ENCODE results near the gene DTWD2.

DTWD2 gene

DNA sequence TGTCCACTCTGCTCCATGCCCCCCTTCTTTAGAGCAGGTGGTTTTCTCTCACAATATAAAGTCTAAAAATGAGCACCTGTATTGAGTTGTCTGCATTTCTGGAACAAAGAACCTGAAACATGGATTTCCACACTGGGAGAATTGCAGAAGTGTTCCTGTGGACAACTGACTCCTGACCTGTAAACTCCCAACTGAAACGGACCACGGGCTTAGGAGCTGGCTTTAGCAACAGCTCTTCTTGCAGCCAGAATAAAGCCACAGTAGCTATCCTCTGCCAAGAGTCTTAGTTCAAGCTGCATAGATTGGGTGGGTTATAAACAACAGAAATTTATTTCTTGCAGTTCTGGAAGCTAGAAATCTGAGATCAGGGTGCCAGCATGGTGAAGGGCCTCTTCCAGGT lies 194.7 kb downstream of the DTWD2 start:
- H3K9ac ChIP-seq = no peak overlapping the region
- no peak overlapping the region for H3K4me3 ChIP-seq (IDR thresholded peaks at IDR 0.05; ENCODE audit: insufficient read depth, low read depth, low read length)
- no peaks in the 10 kb centered on the region for H4K20me1 ChIP-seq (ENCODE audit: insufficient read depth)
- no peak overlapping the region for H3K4me2 ChIP-seq
- TF ChIP-seq, protein P1, sequence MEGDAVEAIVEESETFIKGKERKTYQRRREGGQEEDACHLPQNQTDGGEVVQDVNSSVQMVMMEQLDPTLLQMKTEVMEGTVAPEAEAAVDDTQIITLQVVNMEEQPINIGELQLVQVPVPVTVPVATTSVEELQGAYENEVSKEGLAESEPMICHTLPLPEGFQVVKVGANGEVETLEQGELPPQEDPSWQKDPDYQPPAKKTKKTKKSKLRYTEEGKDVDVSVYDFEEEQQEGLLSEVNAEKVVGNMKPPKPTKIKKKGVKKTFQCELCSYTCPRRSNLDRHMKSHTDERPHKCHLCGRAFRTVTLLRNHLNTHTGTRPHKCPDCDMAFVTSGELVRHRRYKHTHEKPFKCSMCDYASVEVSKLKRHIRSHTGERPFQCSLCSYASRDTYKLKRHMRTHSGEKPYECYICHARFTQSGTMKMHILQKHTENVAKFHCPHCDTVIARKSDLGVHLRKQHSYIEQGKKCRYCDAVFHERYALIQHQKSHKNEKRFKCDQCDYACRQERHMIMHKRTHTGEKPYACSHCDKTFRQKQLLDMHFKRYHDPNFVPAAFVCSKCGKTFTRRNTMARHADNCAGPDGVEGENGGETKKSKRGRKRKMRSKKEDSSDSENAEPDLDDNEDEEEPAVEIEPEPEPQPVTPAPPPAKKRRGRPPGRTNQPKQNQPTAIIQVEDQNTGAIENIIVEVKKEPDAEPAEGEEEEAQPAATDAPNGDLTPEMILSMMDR (conservative IDR thresholded peaks at IDR 0.05; ENCODE audit: low read depth, low read length) = no peak
- no peaks in the 10 kb centered on the region for H3K27me3 ChIP-seq (ENCODE audit: insufficient read depth, low read depth)
- H3K36me3 ChIP-seq (ENCODE audit: insufficient read depth) = no peaks in the 10 kb centered on the region
- H3K79me2 ChIP-seq (ENCODE audit: insufficient read depth, low read depth) = no peaks in the 10 kb centered on the region
- no peak overlapping the region for H2AFZ ChIP-seq (ENCODE audit: low read depth)
- peaks cover 5% of the 10 kb centered on the region for H3K4me1 ChIP-seq (ENCODE audit: low read depth, poor library complexity, severe bottlenecking)
- no peak overlapping the region for H3K27ac ChIP-seq

- Histone ChIP-seq H2AFZ (ENCODE audit: low read depth) (no peak overlapping the region), H3K4me2 (no peak overlapping the region)
These were observed 195.3 kb downstream of the DTWD2 start for GRCh38 chr5:118793091-118793490.

GRCh38 chr5:118791926-118792734 lies 196.2 kb downstream of the DTWD2 start:
- peak overlapping the region; percentile 16; the same call in 1 of the 2 replicates for H3K27ac ChIP-seq
- H3K4me1 ChIP-seq (ENCODE audit: low read depth, poor library complexity, severe bottlenecking) = peaks cover 5% of the 10 kb centered on the region
- peak overlapping the region; percentile 66 for H3K4me2 ChIP-seq
- peak overlapping the region; percentile 76 for H2AFZ ChIP-seq (ENCODE audit: low read depth)
- no peaks in the 10 kb centered on the region for H3K27me3 ChIP-seq (ENCODE audit: insufficient read depth, low read depth)
- no peaks in the 10 kb centered on the region for H4K20me1 ChIP-seq (ENCODE audit: insufficient read depth)
- H3K36me3 ChIP-seq (ENCODE audit: insufficient read depth) = no peaks in the 10 kb centered on the region
- H3K79me2 ChIP-seq (ENCODE audit: insufficient read depth, low read depth) = no peaks in the 10 kb centered on the region
- H3K9ac ChIP-seq = peak overlapping the region; percentile 36; the same call in 1 of the 2 replicates
- TF ChIP-seq, protein P1 (conservative IDR thresholded peaks at IDR 0.05; ENCODE audit: low read depth, low read length) = peak; percentile 87
- H3K4me3 ChIP-seq (IDR thresholded peaks at IDR 0.05; ENCODE audit: insufficient read depth, low read depth, low read length) = no peak overlapping the region

More at GRCh38 chr5:118793091-118793490, 195.3 kb downstream of the DTWD2 start:
- H3K4me3 ChIP-seq (IDR thresholded peaks at IDR 0.05; ENCODE audit: insufficient read depth, low read depth, low read length) = no peak overlapping the region
- H3K4me1 ChIP-seq (ENCODE audit: low read depth, poor library complexity, severe bottlenecking) = peaks cover 5% of the 10 kb centered on the region
- TF ChIP-seq, protein P1 (conservative IDR thresholded peaks at IDR 0.05; ENCODE audit: low read depth, low read length) = no peak
- H3K27me3 ChIP-seq (ENCODE audit: insufficient read depth, low read depth) = no peaks in the 10 kb centered on the region
- no peak overlapping the region for H3K27ac ChIP-seq
- H3K9ac ChIP-seq = no peak overlapping the region
- H3K36me3 ChIP-seq (ENCODE audit: insufficient read depth) = no peaks in the 10 kb centered on the region
- no peaks in the 10 kb centered on the region for H3K79me2 ChIP-seq (ENCODE audit: insufficient read depth, low read depth)
- H4K20me1 ChIP-seq (ENCODE audit: insufficient read depth) = no peaks in the 10 kb centered on the region

- no peak overlapping the region for H3K4me2 ChIP-seq
- no peak overlapping the region for H3K27ac ChIP-seq
- no peak overlapping the region for H3K9ac ChIP-seq
- TF ChIP-seq, protein P1 (conservative IDR thresholded peaks at IDR 0.05; ENCODE audit: low read depth, low read length) = no peak
- H2AFZ ChIP-seq (ENCODE audit: low read depth) = no peak overlapping the region
- H3K36me3 ChIP-seq (ENCODE audit: insufficient read depth) = no peaks in the 10 kb centered on the region
- peaks cover 5% of the 10 kb centered on the region for H3K4me1 ChIP-seq (ENCODE audit: low read depth, poor library complexity, severe bottlenecking)
- H3K79me2 ChIP-seq (ENCODE audit: insufficient read depth, low read depth) = no peaks in the 10 kb centered on the region
- H4K20me1 ChIP-seq (ENCODE audit: insufficient read depth) = no peaks in the 10 kb centered on the region
- H3K4me3 ChIP-seq (IDR thresholded peaks at IDR 0.05; ENCODE audit: insufficient read depth, low read depth, low read length) = no peak overlapping the region
- no peaks in the 10 kb centered on the region for H3K27me3 ChIP-seq (ENCODE audit: insufficient read depth, low read depth)
These were observed 199.0 kb downstream of the DTWD2 start for GRCh38 chr5:118789366-118789765.
